CD4-positive, alpha-beta T cell treated with Interleukin-21 for 1 hour (primary cell): ENCODE data around the gene KRT3.
"Not testable (repeated sequence)": the region's sequence is repeated elsewhere in the genome, so short reads cannot be mapped to it uniquely, and the experiment has no call there.

Experiments
- DNase-seq: peaks from one replicate; pipeline ENCODE4 v3.0.0-alpha.2; 2020

KRT3 gene

DNA sequence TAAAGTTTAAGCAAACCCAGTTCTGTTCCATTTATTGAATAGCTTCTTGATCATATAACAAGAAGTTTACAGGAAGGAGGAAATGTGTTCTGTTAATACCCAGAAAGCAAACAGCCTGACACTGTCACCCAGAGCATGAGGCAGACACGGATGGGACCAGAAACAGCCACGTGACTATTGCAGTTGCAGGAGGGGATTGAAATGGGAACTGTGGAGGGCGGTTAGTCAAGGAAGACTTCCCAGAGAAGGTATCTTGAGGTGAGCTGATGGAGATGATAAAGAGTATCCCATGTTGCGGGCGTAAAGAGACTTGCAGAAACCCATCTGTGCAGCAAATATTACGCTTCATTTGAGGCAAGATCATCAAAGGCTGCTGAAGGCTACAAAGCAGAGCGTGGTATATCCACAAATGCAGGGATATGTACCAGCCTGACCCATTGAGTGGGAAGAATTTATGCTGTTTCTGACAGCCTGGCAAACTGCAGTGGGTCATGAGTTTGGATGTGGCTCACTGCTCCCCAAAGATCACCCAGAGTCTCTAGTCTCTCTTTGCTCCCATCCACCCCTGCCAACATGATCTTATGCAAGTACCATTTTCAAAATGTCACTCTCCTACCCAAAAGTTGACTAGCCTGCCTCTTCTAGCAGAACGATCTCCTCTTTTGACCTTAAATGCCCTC lies 39.5 kb downstream of the KRT3 start:
- no peak for DNase-seq

GRCh38 chr12:52755533-52755932 lies 40.4 kb downstream of the KRT3 start:
- no peak for DNase-seq

DNA sequence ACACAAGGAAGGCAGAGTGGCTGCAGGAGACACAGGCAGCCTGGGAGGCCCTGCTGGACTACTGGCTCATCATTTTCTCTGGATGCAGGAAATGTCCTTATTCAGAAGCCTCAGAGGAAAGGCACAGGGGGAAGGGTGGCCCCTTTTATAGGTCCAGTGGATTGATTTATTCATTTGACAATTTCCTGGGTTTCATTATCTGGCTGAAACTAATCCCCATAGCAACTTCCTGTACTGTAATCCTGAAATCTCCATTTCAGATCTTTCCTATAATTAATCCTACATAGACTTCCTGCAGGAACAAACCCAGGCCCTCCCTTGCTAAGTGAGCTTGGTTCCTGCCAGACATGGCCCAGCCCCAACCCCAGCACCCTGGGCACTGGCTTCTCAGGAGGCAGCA lies 41.8 kb downstream of the KRT3 start:
- DNase-seq, result no peak

DNA sequence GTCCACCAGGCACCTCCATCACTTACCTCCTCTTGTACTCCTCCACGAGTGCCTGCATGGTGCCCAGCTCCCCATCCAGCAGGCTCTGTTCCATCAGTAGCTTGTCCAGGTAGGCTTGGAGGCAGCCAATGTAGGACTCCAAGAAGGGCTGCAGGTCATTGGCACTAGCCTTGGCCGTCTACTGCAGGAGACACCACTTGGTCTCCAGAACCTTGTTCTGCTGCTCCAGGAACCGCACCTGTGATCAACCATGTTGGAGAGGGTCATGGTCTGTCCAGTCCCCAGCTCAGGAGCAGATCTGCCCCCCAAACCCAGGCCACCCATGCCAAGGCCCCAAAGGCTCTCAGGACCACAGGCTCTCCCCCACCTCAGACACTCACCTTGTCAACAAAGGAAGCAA lies 42.6 kb downstream of the KRT3 start:
- no peak for DNase-seq

DNA sequence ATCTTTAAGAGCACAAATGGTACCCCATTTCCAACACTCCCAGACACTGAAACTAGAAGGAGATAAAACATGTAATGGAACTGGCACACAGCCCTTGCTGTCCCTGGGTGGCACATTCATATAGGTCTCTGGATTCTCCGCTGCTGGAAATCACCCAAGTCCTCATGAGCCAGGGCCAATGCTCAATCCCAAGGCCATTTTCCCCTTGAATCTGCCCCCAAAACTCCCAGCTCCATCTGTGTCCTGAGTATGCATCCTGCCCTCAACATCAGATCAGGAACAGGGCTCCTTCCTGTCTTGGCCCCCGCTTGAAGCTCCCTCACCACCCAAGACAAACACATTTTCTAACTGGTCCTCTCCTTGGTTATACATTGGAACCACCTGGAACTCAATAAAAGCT lies 43.4 kb downstream of the KRT3 start:
- DNase-seq, result no peak

DNA sequence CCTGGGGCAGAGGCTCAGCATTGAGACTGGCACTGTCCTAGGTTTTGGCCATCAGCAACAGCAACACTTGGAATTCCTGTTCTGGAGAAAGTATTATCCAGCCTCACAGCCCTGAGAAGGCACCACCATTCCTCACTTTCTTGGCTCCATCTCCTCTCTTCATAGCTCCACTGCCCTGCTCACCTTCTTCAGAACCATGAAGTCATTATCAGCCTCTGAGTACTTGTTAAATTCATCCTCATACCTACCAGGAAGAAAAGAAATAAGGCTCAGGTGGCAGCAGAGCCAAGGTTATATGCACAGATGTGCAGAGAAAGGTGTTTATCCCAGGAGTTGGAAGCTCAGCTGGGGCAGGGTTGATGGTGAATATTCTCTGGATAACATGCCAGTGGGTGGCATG lies 44.1 kb downstream of the KRT3 start:
- no peak for DNase-seq

DNA sequence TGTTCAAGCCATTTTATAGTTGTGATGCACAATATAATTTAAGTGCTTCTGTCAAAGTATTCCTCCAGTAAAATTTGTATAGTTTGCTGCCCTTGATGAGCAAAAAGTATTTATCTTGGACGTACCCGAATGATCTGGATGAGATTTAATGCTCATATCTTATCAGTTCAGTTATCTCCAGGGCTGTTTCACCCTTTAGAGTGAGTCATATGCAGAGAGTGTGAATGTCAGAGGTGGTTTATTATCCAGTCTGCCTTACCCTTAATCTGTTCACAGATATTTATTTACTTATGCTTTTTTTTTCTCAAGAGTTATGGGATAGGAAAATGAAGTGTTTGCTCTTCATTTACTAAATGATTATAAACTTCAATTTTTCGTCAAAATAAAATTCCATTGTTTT lies 45.4 kb downstream of the KRT3 start:
- DNase-seq, result not testable (repeated sequence)

DNA sequence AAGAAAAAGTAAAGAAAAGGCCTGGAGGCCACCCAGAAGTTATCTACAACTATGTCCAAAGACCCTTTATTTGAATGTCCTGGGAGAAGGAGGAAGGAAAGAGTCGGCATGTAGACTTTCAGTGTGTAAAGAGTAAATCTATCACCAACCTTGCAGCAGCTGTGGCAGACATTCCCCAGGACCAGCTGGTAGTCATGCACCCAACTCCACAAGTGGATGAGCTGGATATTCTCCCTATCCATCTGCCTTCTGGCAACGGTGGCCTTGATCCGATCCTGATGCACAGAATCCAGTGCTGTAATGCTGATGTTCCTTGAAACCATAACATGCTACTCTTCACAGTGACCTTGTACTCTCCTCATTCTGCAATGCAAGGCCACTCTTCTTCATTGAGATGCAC lies 46.1 kb downstream of the KRT3 start:
- no peak for DNase-seq

DNA sequence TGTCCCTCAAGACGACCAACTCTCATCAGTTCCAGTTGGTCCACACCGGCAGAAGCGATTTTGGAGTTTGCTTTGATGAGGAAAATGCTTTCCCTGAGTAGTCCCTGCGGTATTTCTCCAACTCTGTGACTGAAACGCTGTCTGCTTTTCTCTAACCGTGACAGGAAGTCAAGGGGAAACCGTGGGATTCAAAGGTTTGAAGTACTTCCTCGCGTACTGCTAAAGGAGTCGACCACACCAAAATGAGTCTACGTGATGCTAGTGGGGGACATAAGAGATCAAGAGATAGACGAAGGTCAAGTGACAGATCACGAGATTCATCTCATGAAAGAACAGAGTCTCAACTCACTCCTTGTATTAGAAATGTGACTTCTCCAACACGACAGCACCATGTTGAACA lies 47.3 kb downstream of the KRT3 start:
- no peak for DNase-seq

GRCh38 chr12:52745554-52745953 lies 50.4 kb downstream of the KRT3 start:
- DNase-seq, result no peak

GRCh38 chr12:52744493-52745156 lies 51.3 kb downstream of the KRT3 start:
- DNase-seq, result no peak

DNA sequence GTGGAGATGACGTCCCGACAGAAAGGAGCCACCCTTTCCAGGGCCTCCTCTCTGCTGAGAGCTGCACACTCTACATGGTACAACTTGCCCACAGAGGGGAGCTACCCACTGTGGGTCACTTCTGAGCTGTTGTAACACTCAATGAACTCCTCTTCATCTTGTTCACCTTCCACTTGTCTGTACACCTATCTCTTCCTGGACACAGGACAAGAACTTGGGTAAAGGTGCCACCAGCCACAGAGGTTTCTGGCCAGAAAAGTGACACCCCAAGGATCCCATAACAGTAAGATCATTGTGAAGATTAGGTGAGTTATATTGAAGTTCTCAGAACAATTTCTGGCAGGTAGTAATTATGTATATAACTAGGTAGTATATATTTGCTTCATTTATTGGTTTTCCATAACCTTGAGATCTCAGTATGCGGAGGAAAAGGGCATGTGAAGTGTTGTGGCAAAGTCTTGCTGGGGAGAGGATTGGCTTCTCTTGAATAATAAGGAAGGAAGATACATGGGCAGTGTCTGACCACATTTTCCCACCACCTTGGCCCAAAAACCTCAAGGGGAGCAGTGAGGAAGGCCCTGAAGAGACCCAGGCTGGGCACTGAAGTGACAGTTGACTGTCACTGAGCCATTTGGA lies 53.0 kb downstream of the KRT3 start:
- DNase-seq, result no peak

DNA sequence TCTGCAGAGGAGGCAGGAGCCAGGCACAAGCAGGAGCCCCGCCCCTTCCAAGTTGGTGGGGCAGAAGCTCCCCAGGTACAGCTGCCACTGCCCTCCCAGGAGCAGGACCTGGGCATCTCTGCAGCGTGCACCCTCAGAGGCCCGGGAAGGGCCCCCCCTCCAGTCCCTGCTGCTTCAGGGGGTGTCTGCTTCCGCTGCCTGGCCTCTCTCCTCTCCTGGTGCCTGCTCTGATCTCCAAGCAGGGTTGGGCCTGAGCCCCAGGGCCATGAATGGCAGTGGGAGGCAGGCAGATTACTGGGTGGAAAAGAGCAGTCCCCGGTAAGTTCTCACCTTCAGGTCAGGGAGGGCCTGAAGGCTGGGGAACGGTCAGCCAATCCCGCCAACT lies 53.7 kb downstream of the KRT3 start:
- no peak for DNase-seq

GRCh38 chr12:52741375-52742195 lies 54.3 kb downstream of the KRT3 start:
- peak; percentile 42 for DNase-seq

GRCh38 chr12:52740584-52740983 lies 55.3 kb downstream of the KRT3 start:
- no peak for DNase-seq

DNA sequence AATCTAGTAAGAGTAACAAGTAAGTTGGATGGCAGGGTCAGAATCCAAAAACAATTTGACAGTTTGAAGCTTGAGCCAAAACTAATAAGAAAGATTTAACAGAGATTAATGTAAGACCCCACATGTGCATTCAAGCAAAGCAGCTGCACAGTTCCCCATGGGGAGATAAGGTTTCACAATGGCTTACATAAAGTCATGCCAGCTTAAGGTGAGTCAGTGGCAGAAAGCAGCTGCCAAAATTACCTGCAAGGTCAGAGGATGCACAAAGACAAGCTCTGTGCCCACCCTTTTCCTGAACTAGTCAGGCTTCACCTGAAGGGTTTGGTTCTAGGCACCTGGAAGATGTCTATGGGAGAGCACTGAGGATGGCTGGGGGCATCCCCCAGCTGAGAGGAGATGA lies 56.0 kb downstream of the KRT3 start:
- DNase-seq, result no peak
